Measurements from ENCODE around the gene ABCF1. TPM values are rescaled to one million over a fixed set of nuclear protein-coding genes. Genes with fewer than 3 reads are reported as not detected.

ABCF1 gene
- total and polyA plus RNA-seq, 2 of the 8 experiments (the other 6 are each of a cell fraction or from before 2014, with no cell fraction given), result 48.8 to 123 TPM

- Histone ChIP-seq H3K27me3 (replicated peaks in 1 of 4; ENCODE audit: control insufficient read depth in 3 of 4, extremely low read depth in 1 of 4, insufficient read depth in 3 of 4, low read length in 3 of 4) (no peaks in the 10 kb centered on the region), H3K27ac (ENCODE audit: low read depth, low read length) (peak overlapping the region; percentile 93), H2BK5ac (ENCODE audit: low read depth, low read length) (peak overlapping the region; percentile 99; the same call in 1 of the 2 replicates), H2BK12ac (ENCODE audit: low read depth, low read length) (no peak overlapping the region), H3K4me1 (replicated peaks in 1 of 4; ENCODE audit: control insufficient read depth in 3 of 4, insufficient read depth in 4 of 4, low read length in 3 of 4) (peaks cover 0 to 3% (median 1%) of the 10 kb centered on the region in 4 experiments; a peak in 1 of 7 replicates), H4K8ac (ENCODE audit: extremely low read depth, insufficient read depth, low read length) (peak overlapping the region; percentile 65; the same call in 1 of the 2 replicates), H3K23me2 (ENCODE audit: low read depth, low read length) (peaks cover 16% of the 10 kb centered on the region), H4K20me1 (replicated peaks in 1 of 2; ENCODE audit: control insufficient read depth in 1 of 2, insufficient read depth in 2 of 2, low read length in 2 of 2) (peaks cover 0 to 6% of the 10 kb centered on the region in 2 experiments), H3K79me2 (ENCODE audit: control insufficient read depth in 1 of 2, insufficient read depth in 2 of 2, low read length in 2 of 2) (peaks cover 3 to 34% of the 10 kb centered on the region in 2 experiments), H3K9ac (replicated peaks in 1 of 4; ENCODE audit: extremely low read depth in 1 of 4, low read depth in 3 of 4, low read length in 3 of 4) (peak overlapping the region in 3 of 4 experiments; percentile 72 to 90 (median 90); a peak in 6 of 7 replicates), H4K91ac (replicated peaks; ENCODE audit: insufficient read length, low read length) (peak overlapping the region; percentile 9), H3K4ac (replicated peaks; ENCODE audit: insufficient read length, low read depth, low read length) (peak overlapping the region; percentile 15), H3K4me3 (ENCODE audit: extremely low read depth in 1 of 4, insufficient read depth in 2 of 4, low read depth in 3 of 4, low read length in 4 of 4) (peak overlapping the region; percentile 76 to 91 (median 89)), H2BK15ac (ENCODE audit: low read length) (0 out of 2 replicates have a peak overlapping the region, but pooled peaks have one; percentile 12), H2BK120ac (replicated peaks; ENCODE audit: low read depth, low read length) (no peak overlapping the region), H3K4me2 (ENCODE audit: insufficient read depth in 1 of 2, low read depth in 2 of 2, low read length in 2 of 2) (peak overlapping the region; percentile 92 to 99), H2AK5ac (ENCODE audit: low read depth, low read length) (no peak overlapping the region), H3K36me3 (ENCODE audit: control insufficient read depth in 2 of 4, insufficient read depth in 4 of 4, low read length in 3 of 4) (peaks cover 4 to 29% (median 19%) of the 10 kb centered on the region in 4 experiments), H3K23ac (ENCODE audit: insufficient read length) (no peak overlapping the region), H3K79me1 (ENCODE audit: low read depth, low read length) (0 out of 2 replicates have a peak, but pooled peaks cover 8% of the 10 kb centered on the region), H4K5ac (ENCODE audit: insufficient read length, low read depth, low read length) (peak overlapping the region; percentile 48), H3K14ac (ENCODE audit: insufficient read length) (no peak overlapping the region), H3K18ac (ENCODE audit: extremely low read depth, low read length) (peak overlapping the region; percentile 15), H2BK20ac (ENCODE audit: low read length) (no peak overlapping the region), H3K56ac (replicated peaks; ENCODE audit: insufficient read length, low read depth, low read length) (peak overlapping the region; percentile 90), H3K9me3 (ENCODE audit: insufficient read depth in 2 of 2, low read depth in 1 of 2, low read length in 1 of 2) (no peaks in the 10 kb centered on the region), H2AFZ (ENCODE audit: low read length) (peak overlapping the region; percentile 0; the same call in 1 of the 2 replicates)
- DNase-seq (ENCODE audit: low read depth in 1 of 2, low spot score in 2 of 2) (peak in 1 of 2 experiments; percentile 82), FAIRE-seq (no peak)
- ChIA-PET POLR2A (ENCODE audit: partially characterized antibody) (interaction anchor here (0.8 to 5.4 kb wide), 18 partner anchors 9 to 166 kb away, joined by 3 to 68 read pairs (median 4); partner anchors contain the start of genes ABCF1, MRPS18B and PPP1R10), CTCF (ENCODE audit: partially characterized antibody) (interaction anchor here (0.8 to 20.8 kb wide), 10 partner anchors 9 to 102 kb away, joined by 3 to 326 read pairs (median 4); no protein-coding TSS in a partner anchor)
- TF ChIP-seq SIN3A (conservative IDR thresholded peaks at IDR 0.05 in 1 of 2, IDR thresholded peaks at IDR 0.05 in 1 of 2; ENCODE audit: low read depth in 1 of 2, low read length in 2 of 2) (0 out of 4 replicates have a peak, but pooled peaks of 1 of the 2 experiments have one; percentile 21), E2F6 (IDR thresholded peaks at IDR 0.05) (peak; percentile 43; the same call in 1 of the 2 replicates), RBBP5 (IDR thresholded peaks at IDR 0.05; ENCODE audit: borderline replicate concordance, low read depth, low read length) (no peak), MAX (IDR thresholded peaks at IDR 0.05) (peak; percentile 47), NANOG (IDR thresholded peaks at IDR 0.05; ENCODE audit: insufficient read depth, low read depth, low read length, poor library complexity, severe bottlenecking) (no peak), SAP30 (IDR thresholded peaks at IDR 0.05; ENCODE audit: insufficient read depth, insufficient replicate concordance, low read length) (peak; percentile 48), POLR2AphosphoS5 (IDR thresholded peaks at IDR 0.05; ENCODE audit: low read depth, low read length) (0 out of 2 replicates have a peak, but pooled peaks have one; percentile 31)
- 12% methylated on average over 33 of the region's 34 CpGs; no CpG with 5 or more reads in 1 of the 2 experiments for WGBS, 2 experiments (ENCODE audit: extremely low coverage in 1 of 2, insufficient coverage in 1 of 2, insufficient read length in 1 of 2, insufficient replicate concordance in 2 of 2, low coverage in 1 of 2, low lambda C conversion rate in 2 of 2, missing lambda C conversion rate in 1 of 2)
These were observed 16.1 kb upstream of the ABCF1 start for GRCh38 chr6:30554962-30555815.
